Spleen (tissue), 11 donors: ENCODE data around the gene LIPT2. TPM values are rescaled to one million over a fixed set of nuclear protein-coding genes. Genes with fewer than 3 reads are reported as not detected.
"Not testable (repeated sequence)": the region's sequence is repeated elsewhere in the genome, so short reads cannot be mapped to it uniquely, and the experiment has no call there.

Source experiments
- DNase-seq: peaks from one replicate; pipeline ENCODE4 v3.0.0-alpha.2; 2020
- H3K27ac ChIP-seq, 8 donors: fragments of 200-600 bp; sonication (generic) in 7 of 8; 1 replicate in 4 of 8; 2 replicates in 4 of 8; pipeline versions ENCODE4 v1.5.0 to v1.8.0; 2016 to 2021; ENCODE audit warnings: inconsistent platforms in 4 of 8, mild to moderate bottlenecking in 4 of 8, moderate library complexity in 1 of 8
- H3K27me3 ChIP-seq, 7 donors: fragments of 200-600 bp; sonication (generic) in 6 of 7; replicated peaks in 1 of 7; 1 replicate in 4 of 7; 2 replicates in 3 of 7; pipeline versions ENCODE4 v1.5.0 to v1.8.0; 2016 to 2021; ENCODE audit warnings: inconsistent platforms in 3 of 7, mild to moderate bottlenecking in 1 of 7
- H3K36me3 ChIP-seq, 6 donors: fragments of 200-600 bp; sonication (generic) in 5 of 6; 1 replicate in 4 of 6; 2 replicates in 2 of 6; pipeline versions ENCODE4 v1.5.0 to v1.8.0; 2016 to 2021; ENCODE audit warnings: inconsistent platforms in 2 of 6
- H3K4me1 ChIP-seq, 6 donors: fragments of 200-600 bp; sonication (generic) in 5 of 6; 1 replicate in 3 of 6; 2 replicates in 3 of 6; pipeline versions ENCODE4 v1.5.0 to v1.8.0; 2016 to 2021; ENCODE audit warnings: inconsistent platforms in 3 of 6
- H3K4me3 ChIP-seq, 8 donors: fragments of 200-600 bp; sonication (generic) in 7 of 8; 1 replicate in 4 of 8; 2 replicates in 4 of 8; pipeline versions ENCODE4 v1.5.0 to v1.8.0; 2016 to 2021; ENCODE audit warnings: inconsistent platforms in 4 of 8, mild to moderate bottlenecking in 4 of 8, moderate library complexity in 2 of 8
- H3K9me3 ChIP-seq, 8 donors: fragments of 200-600 bp; sonication (generic) in 7 of 8; 1 replicate in 4 of 8; 2 replicates in 4 of 8; pipeline versions ENCODE4 v1.5.0 to v1.8.0; 2016 to 2021; ENCODE audit warnings: inconsistent platforms in 4 of 8
- POLR2A ChIP-seq, 3 donors: fragments of 450-650 bp; IDR thresholded peaks; one replicate each; pipeline ENCODE4 v1.5.1; 2017; ENCODE audit warnings: antibody characterized with exemption in 3 of 3, mild to moderate bottlenecking in 1 of 3
- POLR2AphosphoS5 ChIP-seq, 3 donors: sonication (generic); formaldehyde crosslinking; IDR thresholded peaks; one replicate each; pipeline ENCODE4 v1.5.1; 2017; ENCODE audit warnings: antibody characterized with exemption in 3 of 3
- WGBS, 5 donors: extraction: QIAGEN DNeasy Blood & Tissue Kit in 3 of 5; methylation state at CpG; one replicate each; pipeline versions ENCODE4 v1.1.5 to v1.1.7; 2013 to 2018; 5-methylcytosine and 5-hydroxymethylcytosine counted together
- intact Hi-C: fragments of 100-400 bp; cut with DNase I; formaldehyde crosslinking; loops from one replicate; pipeline ENCODE4 v1.15.0; 2023; ENCODE audit warnings: low total_unique reads
- polyA plus RNA-seq, 3 donors: library from polyadenylated mRNA; stranded (reverse); fragments of 200-250 nt; gene quantifications; one replicate each; pipeline ENCODE4 v1.2.1, GENCODE V29; 2013
- total RNA-seq, 7 donors: library from RNA; depleted of rRNA in 3 of 7; stranded (reverse); fragments of >200 nt in 3 of 7; fragmentation: NEBNext Ultra II Directional in 4 of 7; extraction: Animal tissue kit (Norgen Biotek cat#: 25700) in 4 of 7; gene quantifications; one replicate each; pipeline versions ENCODE4 v1.1.0 to v1.2.1, GENCODE V29; 2016 to 2021
- TF ChIP-seq, protein P1 (sequence below), 11 experiments: fragments of 200-600 bp in 7 of 11; fragments of 450-650 bp in 4 of 11; sonication (generic) in 4 of 11; IDR thresholded peaks in 8 of 11; conservative IDR thresholded peaks in 3 of 11; 1 replicate in 7 of 11; 2 replicates in 4 of 11; pipeline versions ENCODE4 v1.4.0 to v1.8.0; 2016 to 2021; ENCODE audit warnings: antibody characterized with exemption in 11 of 11, inconsistent platforms in 4 of 11, mild to moderate bottlenecking in 1 of 11
- donor health status: healthy with polysubstance abuse.
- donor health status: DM: no; HTN: no; CAD: no; lungs with moderate emphysema.
- donor health status: DM: no; HTN: no; CAD: no.
- donor health status: Bipolar disorder and iron deficiency.
- donor health status: healthy.
- donor health status: DM: no; HTN: no; CAD: no.
- donor health status: DM: yes; HTN: yes; CAD: no.

The LIPT2 gene
- total and polyA plus RNA-seq, 10 donors: 2.0 to 9.1 (median 4.0) TPM

DNA sequence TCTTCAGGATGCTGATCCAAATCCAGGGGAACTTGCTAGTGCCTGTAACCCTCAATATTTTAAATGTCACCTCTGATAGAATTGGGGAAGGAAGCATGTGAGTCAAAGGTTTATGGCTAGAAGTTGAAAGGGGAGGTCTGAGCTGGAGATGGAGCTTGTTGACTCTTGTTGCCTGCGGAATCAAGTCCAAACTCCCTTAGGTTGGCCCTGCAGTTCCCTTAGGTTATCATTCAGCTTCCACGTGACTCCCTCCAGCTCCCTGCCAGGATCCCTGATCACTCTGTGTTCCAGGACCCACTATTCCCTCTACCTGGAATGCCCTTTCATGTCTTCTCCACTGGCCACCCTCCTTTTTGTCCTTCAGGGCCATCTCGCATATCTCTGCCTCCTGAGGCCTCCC lies 26.2 kb upstream of the LIPT2 start:
- Histone ChIP-seq H3K4me3 (no peak overlapping the region), H3K9me3 (peaks cover 0 to 6% (median 0%) of the 10 kb centered on the region in 8 donors), H3K27ac (no peak overlapping the region), H3K27me3 (peaks cover 0 to 4% (median 0%) of the 10 kb centered on the region in 7 donors), H3K4me1 (peaks cover 0 to 13% (median 0%) of the 10 kb centered on the region in 6 donors), H3K36me3 (no peaks in the 10 kb centered on the region)
- DNase-seq: no peak
- 79 to 87% (median 85%) methylated on average over 3 of the region's 3 CpGs for WGBS, 5 donors
- TF ChIP-seq POLR2A (IDR thresholded peaks at IDR 0.05): no peak
- TF ChIP-seq, protein P1, sequence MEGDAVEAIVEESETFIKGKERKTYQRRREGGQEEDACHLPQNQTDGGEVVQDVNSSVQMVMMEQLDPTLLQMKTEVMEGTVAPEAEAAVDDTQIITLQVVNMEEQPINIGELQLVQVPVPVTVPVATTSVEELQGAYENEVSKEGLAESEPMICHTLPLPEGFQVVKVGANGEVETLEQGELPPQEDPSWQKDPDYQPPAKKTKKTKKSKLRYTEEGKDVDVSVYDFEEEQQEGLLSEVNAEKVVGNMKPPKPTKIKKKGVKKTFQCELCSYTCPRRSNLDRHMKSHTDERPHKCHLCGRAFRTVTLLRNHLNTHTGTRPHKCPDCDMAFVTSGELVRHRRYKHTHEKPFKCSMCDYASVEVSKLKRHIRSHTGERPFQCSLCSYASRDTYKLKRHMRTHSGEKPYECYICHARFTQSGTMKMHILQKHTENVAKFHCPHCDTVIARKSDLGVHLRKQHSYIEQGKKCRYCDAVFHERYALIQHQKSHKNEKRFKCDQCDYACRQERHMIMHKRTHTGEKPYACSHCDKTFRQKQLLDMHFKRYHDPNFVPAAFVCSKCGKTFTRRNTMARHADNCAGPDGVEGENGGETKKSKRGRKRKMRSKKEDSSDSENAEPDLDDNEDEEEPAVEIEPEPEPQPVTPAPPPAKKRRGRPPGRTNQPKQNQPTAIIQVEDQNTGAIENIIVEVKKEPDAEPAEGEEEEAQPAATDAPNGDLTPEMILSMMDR (IDR thresholded peaks at IDR 0.05 in 8 of 11, conservative IDR thresholded peaks at IDR 0.05 in 3 of 11): no peak
- no peak for TF ChIP-seq POLR2AphosphoS5 (IDR thresholded peaks at IDR 0.05)
- intact Hi-C loops: loop anchor here (5.0 kb wide), 1 partner anchor 38 kb away; no protein-coding TSS in a partner anchor

- H3K27ac ChIP-seq, intact Hi-C loops, DNase-seq, H3K27me3 ChIP-seq, H3K9me3 ChIP-seq, H3K4me3 ChIP-seq, H3K36me3 ChIP-seq: not testable (repeated sequence)
- H3K4me1 ChIP-seq: peaks cover 0 to 13% (median 0%) of the 10 kb centered on the region in 6 donors
- 87 to 94% (median 91%) methylated on average over 6 of the region's 6 CpGs for WGBS, 5 donors
These were observed 24.1 kb upstream of the LIPT2 start for GRCh38 chr11:74517592-74517991.

- H3K4me3 ChIP-seq: no peak overlapping the region
- peaks cover 0 to 10% (median 5%) of the 10 kb centered on the region in 8 donors for H3K9me3 ChIP-seq
- no peak overlapping the region for H3K27ac ChIP-seq
- no peaks in the 10 kb centered on the region for H3K36me3 ChIP-seq
- H3K4me1 ChIP-seq: no peaks in the 10 kb centered on the region
- H3K27me3 ChIP-seq: peaks cover 0 to 3% (median 0%) of the 10 kb centered on the region in 7 donors
- 33 to 52% (median 38%) methylated on average over 2 of the region's 2 CpGs for WGBS, 5 donors
- intact Hi-C loops: no loop called here
- TF ChIP-seq, protein P1 (IDR thresholded peaks at IDR 0.05 in 8 of 11, conservative IDR thresholded peaks at IDR 0.05 in 3 of 11): no peak
- no peak for TF ChIP-seq POLR2AphosphoS5 (IDR thresholded peaks at IDR 0.05)
- no peak for TF ChIP-seq POLR2A (IDR thresholded peaks at IDR 0.05)
- no peak for DNase-seq
These were observed 14.1 kb upstream of the LIPT2 start for GRCh38 chr11:74507582-74507981.

GRCh38 chr11:74506823-74507222 lies 13.3 kb upstream of the LIPT2 start:
- H3K4me3 ChIP-seq: no peak overlapping the region
- intact Hi-C loops: no loop called here
- 77 to 92% (median 84%) methylated on average over 1 of the region's 1 CpG; no CpG with 5 or more reads in 1 of the 5 donors for WGBS, 5 donors
- DNase-seq: no peak
- H3K27me3 ChIP-seq: peaks cover 0 to 3% (median 0%) of the 10 kb centered on the region in 7 donors
- peaks cover 0 to 16% (median 12%) of the 10 kb centered on the region in 8 donors for H3K9me3 ChIP-seq
- H3K27ac ChIP-seq: no peak overlapping the region
- no peaks in the 10 kb centered on the region for H3K4me1 ChIP-seq
- TF ChIP-seq POLR2A (IDR thresholded peaks at IDR 0.05) (no peak), POLR2AphosphoS5 (IDR thresholded peaks at IDR 0.05) (no peak)
- TF ChIP-seq, protein P1 (IDR thresholded peaks at IDR 0.05 in 8 of 11, conservative IDR thresholded peaks at IDR 0.05 in 3 of 11): no peak
- no peaks in the 10 kb centered on the region for H3K36me3 ChIP-seq

DNA sequence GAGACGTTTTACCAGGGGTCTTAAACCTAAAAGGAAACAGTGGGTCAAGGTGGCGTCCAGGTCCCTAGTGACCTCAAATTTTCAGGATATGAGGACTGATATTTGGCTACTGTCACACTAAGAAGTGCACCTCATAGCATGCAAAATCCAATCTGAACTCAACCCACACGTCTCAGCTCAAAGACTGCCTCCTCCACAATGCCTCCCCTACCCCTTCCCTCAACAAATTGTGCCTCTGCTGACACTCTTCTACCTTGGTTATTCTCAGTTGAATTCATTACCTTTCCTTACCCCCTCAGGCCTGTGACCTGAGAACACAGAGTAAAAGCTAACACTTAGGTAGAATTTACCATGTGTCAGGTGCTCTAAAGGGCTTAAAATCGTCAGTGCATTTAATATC lies 12.4 kb upstream of the LIPT2 start:
- no peak overlapping the region for H3K27ac ChIP-seq
- DNase-seq: no peak
- TF ChIP-seq POLR2AphosphoS5 (IDR thresholded peaks at IDR 0.05) (no peak), POLR2A (IDR thresholded peaks at IDR 0.05) (no peak)
- TF ChIP-seq, protein P1 (IDR thresholded peaks at IDR 0.05 in 8 of 11, conservative IDR thresholded peaks at IDR 0.05 in 3 of 11): no peak
- intact Hi-C loops: no loop called here
- H3K36me3 ChIP-seq: no peaks in the 10 kb centered on the region
- H3K9me3 ChIP-seq: peaks cover 0 to 18% (median 13%) of the 10 kb centered on the region in 8 donors
- 77 to 88% (median 84%) methylated on average over 4 of the region's 4 CpGs for WGBS, 5 donors
- H3K27me3 ChIP-seq: no peaks in the 10 kb centered on the region
- no peak overlapping the region for H3K4me3 ChIP-seq
- no peaks in the 10 kb centered on the region for H3K4me1 ChIP-seq
